Measurements from ENCODE around the gene ZNF346.

The ZNF346 gene

DNA sequence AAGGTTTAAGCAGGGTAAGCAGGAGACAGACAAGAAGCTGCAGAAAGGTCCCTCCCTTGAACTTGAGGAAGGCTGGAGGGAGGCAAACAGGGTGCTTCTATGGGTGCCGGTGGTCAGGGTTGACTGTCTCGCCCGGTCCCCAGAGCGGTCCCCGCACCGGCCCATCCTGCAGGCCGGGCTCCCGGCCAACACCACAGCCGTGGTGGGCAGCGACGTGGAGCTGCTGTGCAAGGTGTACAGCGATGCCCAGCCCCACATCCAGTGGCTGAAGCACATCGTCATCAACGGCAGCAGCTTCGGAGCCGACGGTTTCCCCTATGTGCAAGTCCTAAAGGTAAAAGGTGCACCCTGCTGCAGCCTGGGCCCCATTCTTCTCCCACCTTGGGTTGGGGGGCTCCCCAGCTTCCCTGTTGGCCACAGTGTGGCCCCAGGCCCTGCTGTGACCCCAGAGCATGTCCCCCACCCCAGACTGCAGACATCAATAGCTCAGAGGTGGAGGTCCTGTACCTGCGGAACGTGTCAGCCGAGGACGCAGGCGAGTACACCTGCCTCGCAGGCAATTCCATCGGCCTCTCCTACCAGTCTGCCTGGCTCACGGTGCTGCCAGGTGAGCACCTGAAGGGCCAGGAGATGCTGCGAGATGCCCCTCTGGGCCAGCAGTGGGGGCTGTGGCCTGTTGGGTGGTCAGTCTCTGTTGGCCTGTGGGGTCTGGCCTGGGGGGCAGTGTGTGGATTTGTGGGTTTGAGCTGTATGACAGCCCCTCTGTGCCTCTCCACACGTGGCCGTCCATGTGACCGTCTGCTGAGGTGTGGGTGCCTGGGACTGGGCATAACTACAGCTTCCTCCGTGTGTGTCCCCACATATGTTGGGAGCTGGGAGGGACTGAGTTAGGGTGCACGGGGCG lies 69.9 kb downstream of the ZNF346 start:
- H3K9me2 ChIP-seq (replicated peaks; ENCODE audit: low read depth, low read length), result no peaks in the 10 kb centered on the region
- H3K36me3 ChIP-seq (ENCODE audit: insufficient read depth, low read length), result no peaks in the 10 kb centered on the region
- no peaks in the 10 kb centered on the region for H4K20me1 ChIP-seq (ENCODE audit: insufficient read depth, low read length, poor library complexity, severe bottlenecking)
- H2AFZ ChIP-seq (ENCODE audit: low read length), result no peak overlapping the region
- no peaks in the 10 kb centered on the region for H3K79me2 ChIP-seq (ENCODE audit: insufficient read depth, low read length)
- H3K4me3 ChIP-seq (ENCODE audit: low read length, poor library complexity, severe bottlenecking), result no peak overlapping the region
- peaks cover 3% of the 10 kb centered on the region for H3K4me1 ChIP-seq (ENCODE audit: insufficient read depth, low read length, poor library complexity, severe bottlenecking)
- H3K9me3 ChIP-seq (ENCODE audit: insufficient read depth, low read depth, low read length), result no peaks in the 10 kb centered on the region
- no peaks in the 10 kb centered on the region for H3K27me3 ChIP-seq (ENCODE audit: insufficient read depth, low read length, poor library complexity, severe bottlenecking)
- TF ChIP-seq EZH2phosphoT487 (IDR thresholded peaks at IDR 0.05; ENCODE audit: borderline replicate concordance) (no peak), CTCF (conservative IDR thresholded peaks at IDR 0.05; ENCODE audit: low read length) (no peak)
- H3K9ac ChIP-seq (ENCODE audit: low read depth, low read length, poor library complexity, severe bottlenecking), result no peak overlapping the region
- H3K4me2 ChIP-seq (ENCODE audit: low read depth, low read length, poor library complexity, severe bottlenecking), result no peak overlapping the region
- no peaks in the 10 kb centered on the region for H3F3A ChIP-seq (ENCODE audit: low read depth)

- no peaks in the 10 kb centered on the region for H3K36me3 ChIP-seq (ENCODE audit: insufficient read depth, low read length)
- no peak overlapping the region for H2AFZ ChIP-seq (ENCODE audit: low read length)
- no peak overlapping the region for H3K4me3 ChIP-seq (ENCODE audit: low read length, poor library complexity, severe bottlenecking)
- TF ChIP-seq CTCF (conservative IDR thresholded peaks at IDR 0.05; ENCODE audit: low read length) (no peak), EZH2phosphoT487 (IDR thresholded peaks at IDR 0.05; ENCODE audit: borderline replicate concordance) (no peak)
- no peaks in the 10 kb centered on the region for H3K9me3 ChIP-seq (ENCODE audit: insufficient read depth, low read depth, low read length)
- no peaks in the 10 kb centered on the region for H3K27me3 ChIP-seq (ENCODE audit: insufficient read depth, low read length, poor library complexity, severe bottlenecking)
- H3K9me2 ChIP-seq (replicated peaks; ENCODE audit: low read depth, low read length), result no peaks in the 10 kb centered on the region
- peaks cover 3% of the 10 kb centered on the region for H3K4me1 ChIP-seq (ENCODE audit: insufficient read depth, low read length, poor library complexity, severe bottlenecking)
- H3K9ac ChIP-seq (ENCODE audit: low read depth, low read length, poor library complexity, severe bottlenecking), result no peak overlapping the region
- H4K20me1 ChIP-seq (ENCODE audit: insufficient read depth, low read length, poor library complexity, severe bottlenecking), result no peaks in the 10 kb centered on the region
- no peaks in the 10 kb centered on the region for H3F3A ChIP-seq (ENCODE audit: low read depth)
- no peaks in the 10 kb centered on the region for H3K79me2 ChIP-seq (ENCODE audit: insufficient read depth, low read length)
- no peak overlapping the region for H3K4me2 ChIP-seq (ENCODE audit: low read depth, low read length, poor library complexity, severe bottlenecking)
Observed at GRCh38 chr5:177093082-177093712, 70.7 kb downstream of the ZNF346 start.

- no peak overlapping the region for H3K4me3 ChIP-seq (ENCODE audit: low read length, poor library complexity, severe bottlenecking)
- no peaks in the 10 kb centered on the region for H3K27me3 ChIP-seq (ENCODE audit: insufficient read depth, low read length, poor library complexity, severe bottlenecking)
- no peaks in the 10 kb centered on the region for H3K79me2 ChIP-seq (ENCODE audit: insufficient read depth, low read length)
- H3K9me3 ChIP-seq (ENCODE audit: insufficient read depth, low read depth, low read length), result no peaks in the 10 kb centered on the region
- H3F3A ChIP-seq (ENCODE audit: low read depth), result no peaks in the 10 kb centered on the region
- no peak overlapping the region for H3K4me2 ChIP-seq (ENCODE audit: low read depth, low read length, poor library complexity, severe bottlenecking)
- H3K9me2 ChIP-seq (replicated peaks; ENCODE audit: low read depth, low read length), result no peaks in the 10 kb centered on the region
- no peak overlapping the region for H3K9ac ChIP-seq (ENCODE audit: low read depth, low read length, poor library complexity, severe bottlenecking)
- H3K36me3 ChIP-seq (ENCODE audit: insufficient read depth, low read length), result no peaks in the 10 kb centered on the region
- no peak for TF ChIP-seq EZH2phosphoT487 (IDR thresholded peaks at IDR 0.05; ENCODE audit: borderline replicate concordance)
- no peak for TF ChIP-seq CTCF (conservative IDR thresholded peaks at IDR 0.05; ENCODE audit: low read length)
- no peaks in the 10 kb centered on the region for H4K20me1 ChIP-seq (ENCODE audit: insufficient read depth, low read length, poor library complexity, severe bottlenecking)
- no peak overlapping the region for H2AFZ ChIP-seq (ENCODE audit: low read length)
- peaks cover 3% of the 10 kb centered on the region for H3K4me1 ChIP-seq (ENCODE audit: insufficient read depth, low read length, poor library complexity, severe bottlenecking)
Observed at GRCh38 chr5:177093803-177094202, 71.3 kb downstream of the ZNF346 start.

Data from Loucy (cell line).